Muscle layer of duodenum (tissue), 2 donors: Measurements from ENCODE around the gene GNA12.

Experiments used
- H3K27ac ChIP-seq: one replicate; pipeline ENCODE4 v1.7.0; 2013; ENCODE audit warnings: mild to moderate bottlenecking, low read length
- H3K27me3 ChIP-seq: one replicate; pipeline ENCODE4 v1.7.0; 2013; ENCODE audit warnings: low read depth, mild to moderate bottlenecking, control low read depth, low read length
- H3K36me3 ChIP-seq, 2 donors: one replicate each; pipeline ENCODE4 v1.7.0; 2013; ENCODE audit warnings: low read length in 2 of 2, control low read depth in 1 of 2, mild to moderate bottlenecking in 1 of 2; ENCODE audit not compliant: insufficient read depth in 2 of 2, control insufficient read depth in 1 of 2
- H3K4me1 ChIP-seq, 2 donors: one replicate each; pipeline ENCODE4 v1.7.0; 2013; ENCODE audit warnings: low read length in 2 of 2, mild to moderate bottlenecking in 2 of 2, control low read depth in 1 of 2, moderate library complexity in 1 of 2; ENCODE audit not compliant: insufficient read depth in 2 of 2, control insufficient read depth in 1 of 2
- H3K4me3 ChIP-seq, 2 donors: one replicate each; pipeline ENCODE4 v1.7.0; 2013; ENCODE audit warnings: low read length in 2 of 2, low read depth in 1 of 2, mild to moderate bottlenecking in 1 of 2
- H3K9me3 ChIP-seq, 2 donors: one replicate each; pipeline ENCODE4 v1.7.0; 2013; ENCODE audit warnings: low read length in 2 of 2, control low read depth in 1 of 2, mild to moderate bottlenecking in 1 of 2; ENCODE audit not compliant: control insufficient read depth in 1 of 2
- donor health status: healthy.

The GNA12 gene, protein sequence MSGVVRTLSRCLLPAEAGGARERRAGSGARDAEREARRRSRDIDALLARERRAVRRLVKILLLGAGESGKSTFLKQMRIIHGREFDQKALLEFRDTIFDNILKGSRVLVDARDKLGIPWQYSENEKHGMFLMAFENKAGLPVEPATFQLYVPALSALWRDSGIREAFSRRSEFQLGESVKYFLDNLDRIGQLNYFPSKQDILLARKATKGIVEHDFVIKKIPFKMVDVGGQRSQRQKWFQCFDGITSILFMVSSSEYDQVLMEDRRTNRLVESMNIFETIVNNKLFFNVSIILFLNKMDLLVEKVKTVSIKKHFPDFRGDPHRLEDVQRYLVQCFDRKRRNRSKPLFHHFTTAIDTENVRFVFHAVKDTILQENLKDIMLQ

DNA sequence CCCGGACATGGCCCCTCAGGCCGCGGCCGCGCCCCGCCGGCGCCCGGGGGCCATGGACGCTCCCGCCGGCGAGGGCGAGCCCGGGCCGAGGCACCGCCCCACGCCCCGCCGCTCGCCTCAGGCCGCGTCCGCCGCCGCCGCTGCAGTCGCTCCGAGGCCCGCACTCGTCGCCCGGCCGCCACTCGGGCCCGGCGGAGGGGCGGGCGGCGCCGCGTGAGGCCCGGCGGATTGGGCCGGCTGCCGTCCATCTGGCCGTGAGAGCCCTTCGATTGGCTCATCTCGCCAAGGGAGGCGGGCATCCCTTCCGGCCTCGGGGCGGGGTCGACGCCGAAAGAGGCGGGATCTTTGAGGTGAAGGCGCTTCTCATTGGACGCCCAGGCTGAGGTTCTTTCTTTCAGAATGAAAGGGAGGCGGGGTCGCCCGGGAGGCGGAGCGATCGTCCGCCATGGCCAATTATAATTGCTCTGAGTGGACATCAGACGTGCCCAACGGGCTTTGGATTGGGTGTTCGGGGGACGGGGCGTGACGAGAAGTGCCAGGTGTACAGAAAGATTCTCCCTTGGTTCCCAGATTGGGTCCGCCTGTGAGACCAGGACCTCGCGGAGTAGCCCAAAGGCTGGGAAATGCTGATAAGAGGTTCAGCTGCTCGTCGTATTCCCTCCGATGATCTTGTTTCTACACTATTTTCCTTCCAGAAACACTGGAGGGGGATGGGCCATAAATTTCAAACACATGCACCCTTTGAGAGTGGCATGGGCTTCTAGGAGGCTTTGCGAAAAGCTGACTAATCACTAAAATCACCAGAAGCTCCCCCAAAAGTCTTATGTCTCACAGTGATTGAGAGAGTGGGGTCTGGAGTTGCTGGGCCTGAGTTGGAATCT, at the start of gene GNA12:
TSS of gene GNA12 (minus strand) at position 156 of the 881 bp plus-strand sequence. CDS start at position 9, 147 bp downstream.
- peaks cover 0 to 7% of the 10 kb centered on the region in 2 donors for H3K36me3 ChIP-seq
- H3K4me3 ChIP-seq, result peak within 1 kb of the TSS; percentile 74 to 77
- peaks cover 0 to 19% of the 10 kb centered on the region in 2 donors for H3K4me1 ChIP-seq
- H3K27ac ChIP-seq, result no peak within 1 kb of the TSS
- no peaks in the 10 kb centered on the region for H3K9me3 ChIP-seq
- no peaks in the 10 kb centered on the region for H3K27me3 ChIP-seq

DNA sequence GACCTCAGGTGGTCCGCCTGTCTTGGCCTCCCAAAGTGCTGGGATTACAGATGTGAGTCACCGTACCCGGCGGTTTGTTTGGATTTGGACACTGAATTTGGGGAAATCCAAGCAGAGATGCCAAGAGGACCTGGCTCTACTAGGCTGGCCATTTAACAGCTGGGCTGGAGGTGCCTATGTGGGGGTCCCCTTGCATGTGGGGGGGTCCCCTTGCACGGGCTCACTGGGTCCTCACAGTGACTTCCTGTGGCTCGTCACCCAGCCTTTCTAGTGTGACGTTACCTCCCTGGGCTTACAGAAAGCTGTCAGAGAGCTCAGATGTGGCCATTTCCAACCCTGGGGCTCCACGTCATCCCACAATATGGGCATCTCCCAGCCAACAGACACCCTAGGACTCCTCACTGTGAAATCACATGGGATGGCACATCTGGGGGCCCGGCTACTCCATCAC, 49.3 kb upstream of the GNA12 start:
- Histone ChIP-seq H3K27ac (no peak overlapping the region), H3K4me1 (no peaks in the 10 kb centered on the region), H3K36me3 (no peaks in the 10 kb centered on the region), H3K4me3 (no peak overlapping the region), H3K9me3 (no peaks in the 10 kb centered on the region), H3K27me3 (no peaks in the 10 kb centered on the region)

DNA sequence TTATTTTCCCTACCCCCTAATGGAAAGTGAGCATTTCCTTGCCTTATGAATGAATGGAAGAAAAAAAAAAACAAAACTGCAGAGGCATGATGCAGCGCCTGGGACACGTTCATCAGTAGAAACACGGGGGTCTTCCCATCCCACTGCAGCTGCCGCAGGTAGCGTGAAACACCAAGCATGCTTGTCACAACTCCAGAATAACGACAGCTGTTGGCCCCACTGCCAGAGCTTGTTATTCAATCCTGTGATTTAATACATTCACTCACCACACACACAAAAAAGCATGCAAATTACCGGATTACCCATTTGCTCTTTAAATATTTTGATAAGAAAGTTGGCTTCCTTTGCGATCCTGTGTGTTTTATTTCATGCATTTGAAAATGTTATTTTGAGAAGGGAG, 48.4 kb upstream of the GNA12 start:
- H3K4me1 ChIP-seq, result no peaks in the 10 kb centered on the region
- H3K27me3 ChIP-seq, result no peaks in the 10 kb centered on the region
- H3K9me3 ChIP-seq, result no peaks in the 10 kb centered on the region
- H3K27ac ChIP-seq, result no peak overlapping the region
- H3K4me3 ChIP-seq, result no peak overlapping the region
- no peaks in the 10 kb centered on the region for H3K36me3 ChIP-seq

DNA sequence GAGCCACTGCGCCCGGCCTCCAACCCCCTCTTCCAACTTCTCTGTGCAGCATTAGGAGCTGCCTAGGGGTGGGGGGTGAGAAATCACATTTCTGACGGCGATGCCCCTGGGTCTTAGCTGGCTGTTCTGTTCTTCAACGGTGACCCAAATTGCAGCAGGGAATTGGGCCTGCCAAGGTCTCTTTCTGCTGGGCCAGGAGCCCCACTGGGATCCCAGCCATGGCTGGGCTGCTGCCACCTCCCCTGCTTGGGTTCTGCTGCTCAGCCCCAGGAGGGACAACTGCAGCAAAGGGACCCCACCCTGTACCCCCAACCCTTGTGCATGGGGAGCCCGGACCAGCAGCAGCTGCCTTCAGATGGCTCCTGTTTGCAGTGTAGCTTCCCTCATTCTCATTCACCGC, 43.7 kb upstream of the GNA12 start:
- Histone ChIP-seq H3K4me3 (no peak overlapping the region), H3K9me3 (no peaks in the 10 kb centered on the region), H3K36me3 (no peaks in the 10 kb centered on the region), H3K4me1 (no peaks in the 10 kb centered on the region), H3K27ac (no peak overlapping the region), H3K27me3 (no peaks in the 10 kb centered on the region)

DNA sequence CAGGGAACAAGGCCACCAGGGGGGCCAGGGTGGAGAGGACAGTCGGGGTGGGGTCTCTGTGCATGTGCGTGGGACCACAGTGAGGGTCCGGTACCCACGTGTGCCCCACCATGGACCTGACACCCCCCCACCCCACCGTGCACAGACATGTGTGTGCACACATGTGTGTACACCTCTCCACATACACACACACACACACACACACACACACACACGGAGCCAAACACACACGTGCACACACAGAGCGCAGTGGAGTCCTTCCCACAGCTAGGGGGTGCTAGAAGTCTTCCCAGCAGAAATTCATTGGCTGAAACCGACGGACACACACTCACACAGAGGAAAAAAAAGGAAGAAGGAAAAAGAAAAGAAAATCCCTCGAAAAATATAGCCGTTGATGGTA, 42.8 kb upstream of the GNA12 start:
- no peaks in the 10 kb centered on the region for H3K27me3 ChIP-seq
- H3K9me3 ChIP-seq, result no peaks in the 10 kb centered on the region
- H3K27ac ChIP-seq, result no peak overlapping the region
- H3K4me3 ChIP-seq, result no peak overlapping the region
- H3K36me3 ChIP-seq, result no peaks in the 10 kb centered on the region
- no peaks in the 10 kb centered on the region for H3K4me1 ChIP-seq

DNA sequence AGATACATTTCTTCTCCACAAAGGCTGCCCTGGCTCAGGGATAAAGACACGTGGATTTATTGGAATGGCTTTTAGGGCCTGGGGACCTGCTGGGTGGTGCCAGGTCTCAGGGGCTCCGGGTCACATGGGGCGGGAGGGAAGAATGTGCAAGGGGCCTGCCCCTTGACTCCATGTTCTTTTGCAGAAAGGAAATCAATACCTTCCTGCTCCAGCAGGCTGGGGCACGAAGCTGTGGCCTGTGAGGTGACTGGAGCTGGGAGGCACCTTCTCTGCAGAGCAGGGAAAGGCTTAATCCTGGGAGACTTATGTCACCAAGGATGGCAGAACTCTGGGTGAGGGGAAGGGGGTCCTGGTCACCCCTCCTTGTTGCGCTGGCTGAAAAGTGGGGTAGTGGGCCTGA, 42.3 kb upstream of the GNA12 start:
- Histone ChIP-seq H3K27ac (no peak overlapping the region), H3K27me3 (no peaks in the 10 kb centered on the region), H3K4me3 (no peak overlapping the region), H3K36me3 (no peaks in the 10 kb centered on the region), H3K9me3 (no peaks in the 10 kb centered on the region), H3K4me1 (no peaks in the 10 kb centered on the region)

DNA sequence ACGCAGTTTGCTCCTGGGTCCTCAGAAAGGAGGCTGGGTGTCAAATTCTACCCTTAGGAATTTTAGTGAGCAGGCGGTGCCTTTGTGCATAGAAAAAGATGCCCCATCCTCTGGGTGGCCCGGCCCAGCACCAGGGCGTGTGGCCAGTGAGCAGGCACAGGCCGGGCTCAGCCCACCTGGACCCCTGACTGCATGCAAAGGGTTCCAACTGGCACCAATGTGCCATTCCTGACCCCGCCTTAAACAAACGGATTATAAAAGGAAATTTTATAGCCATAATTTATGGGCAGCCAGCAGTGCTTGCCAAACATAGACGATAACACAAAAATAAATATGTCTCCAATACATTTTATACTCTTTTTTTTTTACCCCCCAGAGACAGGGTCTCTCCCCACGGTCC, 40.1 kb upstream of the GNA12 start:
- no peaks in the 10 kb centered on the region for H3K36me3 ChIP-seq
- no peak overlapping the region for H3K27ac ChIP-seq
- H3K4me1 ChIP-seq, result no peaks in the 10 kb centered on the region
- H3K4me3 ChIP-seq, result no peak overlapping the region
- H3K27me3 ChIP-seq, result no peaks in the 10 kb centered on the region
- H3K9me3 ChIP-seq, result no peaks in the 10 kb centered on the region

DNA sequence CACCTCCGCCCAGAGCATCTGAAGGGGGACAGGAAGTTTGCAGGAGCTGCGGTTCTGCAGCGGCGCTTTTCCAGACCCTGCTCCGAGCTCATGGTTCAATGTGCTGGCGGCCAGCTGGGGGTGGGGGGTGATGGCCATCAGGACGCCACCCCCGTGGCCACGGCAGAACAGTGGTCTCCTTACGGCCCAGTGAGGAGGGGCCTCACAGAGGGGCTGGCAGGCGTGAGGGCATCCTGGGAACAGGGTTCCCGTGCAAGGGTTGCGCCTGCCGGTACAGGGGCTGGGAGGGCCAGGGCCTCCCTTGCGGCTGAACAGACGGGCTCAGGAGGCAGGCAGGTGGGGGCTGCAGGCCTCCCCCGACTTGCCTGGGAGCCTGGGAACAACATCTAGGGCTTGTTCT, 39.0 kb upstream of the GNA12 start:
- Histone ChIP-seq H3K9me3 (no peaks in the 10 kb centered on the region), H3K27ac (no peak overlapping the region), H3K4me3 (no peak overlapping the region), H3K4me1 (no peaks in the 10 kb centered on the region), H3K27me3 (no peaks in the 10 kb centered on the region), H3K36me3 (no peaks in the 10 kb centered on the region)

DNA sequence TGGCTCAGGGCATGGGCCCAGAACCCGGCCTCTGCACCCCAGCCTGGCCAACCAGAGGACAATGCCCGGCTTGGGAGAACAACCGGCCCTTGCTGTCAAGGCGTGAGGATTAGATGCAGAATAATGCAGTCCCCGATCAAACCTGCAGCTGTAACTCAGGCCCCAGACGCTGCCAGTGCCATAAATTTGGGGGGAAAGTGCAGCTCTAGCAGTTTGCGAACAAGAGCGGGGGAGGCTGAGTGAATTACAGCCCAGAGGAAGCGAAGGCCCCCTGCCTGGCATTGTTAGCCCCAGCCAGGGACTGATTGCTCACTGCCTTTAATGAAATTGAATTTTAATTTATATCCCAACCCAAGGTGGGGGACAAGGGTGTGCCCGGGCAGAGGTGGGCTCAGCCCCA, 38.0 kb upstream of the GNA12 start:
- H3K27ac ChIP-seq, result no peak overlapping the region
- H3K4me3 ChIP-seq, result no peak overlapping the region
- no peaks in the 10 kb centered on the region for H3K36me3 ChIP-seq
- H3K4me1 ChIP-seq, result no peaks in the 10 kb centered on the region
- H3K27me3 ChIP-seq, result no peaks in the 10 kb centered on the region
- H3K9me3 ChIP-seq, result no peaks in the 10 kb centered on the region

DNA sequence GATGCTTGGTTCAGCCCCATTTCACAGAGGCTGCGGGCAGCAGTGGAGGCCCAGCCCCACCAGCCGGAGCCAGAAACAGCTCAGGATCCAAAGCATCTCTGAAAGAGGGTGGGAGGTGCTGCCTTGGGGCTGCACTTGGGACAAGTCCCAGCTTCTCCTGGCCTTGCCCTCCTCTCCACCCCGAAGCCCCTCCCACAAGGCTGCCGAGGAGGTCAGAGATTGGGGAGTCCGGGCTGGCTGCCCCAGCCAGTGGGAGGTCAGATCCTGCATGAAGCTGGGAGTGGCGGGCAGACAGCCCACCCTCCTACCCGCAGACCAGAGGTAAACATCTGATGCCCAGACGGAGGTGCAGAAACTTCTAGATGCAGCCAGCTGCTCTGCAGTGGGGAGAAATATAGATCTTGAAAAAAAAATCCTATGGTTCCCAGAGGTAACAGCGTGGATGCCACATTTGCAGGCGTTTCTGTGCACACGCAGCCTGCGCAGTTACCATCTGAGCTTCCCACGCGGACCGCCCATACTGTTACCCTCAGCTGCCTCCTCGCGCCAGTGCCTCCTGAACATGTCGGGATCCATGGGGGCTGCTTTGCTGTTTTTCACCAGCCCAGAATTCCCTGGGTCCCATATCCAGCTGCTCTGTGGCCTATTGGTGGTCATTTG, 36.9 kb upstream of the GNA12 start:
- Histone ChIP-seq H3K4me1 (no peaks in the 10 kb centered on the region), H3K9me3 (no peaks in the 10 kb centered on the region), H3K36me3 (no peaks in the 10 kb centered on the region), H3K27ac (no peak overlapping the region), H3K4me3 (no peak overlapping the region), H3K27me3 (no peaks in the 10 kb centered on the region)

DNA sequence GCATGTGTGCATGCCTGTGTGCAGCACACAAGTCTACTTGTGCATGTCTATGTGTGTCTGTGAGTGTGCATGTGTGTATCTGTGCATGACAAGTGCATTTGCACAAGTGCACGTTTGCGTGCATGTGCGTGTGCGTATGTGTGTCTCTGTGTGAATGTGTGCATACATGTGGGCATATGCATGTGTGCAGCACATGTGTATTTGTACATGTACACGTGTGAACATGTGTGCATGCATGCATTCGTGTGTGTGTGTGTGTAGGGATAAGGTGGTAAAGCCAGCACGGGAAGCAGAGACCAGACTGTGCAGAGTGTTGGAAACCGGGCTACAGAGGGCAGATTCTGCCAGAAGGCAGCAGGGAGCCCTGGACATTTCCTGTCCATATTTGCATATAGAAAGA, 35.9 kb upstream of the GNA12 start:
- H3K4me1 ChIP-seq, result no peaks in the 10 kb centered on the region
- no peak overlapping the region for H3K4me3 ChIP-seq
- no peaks in the 10 kb centered on the region for H3K36me3 ChIP-seq
- no peak overlapping the region for H3K27ac ChIP-seq
- no peaks in the 10 kb centered on the region for H3K27me3 ChIP-seq
- no peaks in the 10 kb centered on the region for H3K9me3 ChIP-seq
